ENCODE results near the gene PSMD7. TPM values are rescaled to one million over a fixed set of nuclear protein-coding genes. Genes with fewer than 3 reads are reported as not detected.

Gene PSMD7
- total and polyA plus RNA-seq, 2 donors (not counting 1 experiment from before 2014, with no cell fraction given), result 34.1 to 60.8 TPM

DNA sequence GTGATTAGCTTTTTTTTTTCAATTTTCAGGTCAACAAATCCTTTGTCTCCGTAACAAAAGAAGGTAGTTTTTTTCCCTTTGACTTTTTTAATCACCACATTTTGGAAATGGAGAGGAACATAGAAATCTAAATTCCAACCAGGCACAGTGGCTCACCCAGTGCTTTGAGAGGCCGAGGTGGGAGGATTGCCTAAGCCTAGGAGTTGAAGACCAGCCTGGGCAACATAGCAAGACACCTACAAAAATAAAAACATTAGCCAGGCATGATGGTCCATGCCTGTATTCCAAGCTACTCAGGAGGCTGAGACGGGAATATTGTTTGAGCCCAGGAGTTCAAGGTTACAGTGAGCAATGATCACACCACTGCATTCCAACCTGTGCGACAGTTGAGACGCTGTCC is 5.7 kb downstream of the PSMD7 start:
- Mint-ChIP-seq H3K4me3 (no peak overlapping the region), H3K9me3 (ENCODE audit: insufficient read depth) (no peaks in the 10 kb centered on the region), H3K27ac (no peak overlapping the region), H3K4me1 (peaks cover 10% of the 10 kb centered on the region), H3K27me3 (no peaks in the 10 kb centered on the region)
- TF ChIP-seq, protein P1, sequence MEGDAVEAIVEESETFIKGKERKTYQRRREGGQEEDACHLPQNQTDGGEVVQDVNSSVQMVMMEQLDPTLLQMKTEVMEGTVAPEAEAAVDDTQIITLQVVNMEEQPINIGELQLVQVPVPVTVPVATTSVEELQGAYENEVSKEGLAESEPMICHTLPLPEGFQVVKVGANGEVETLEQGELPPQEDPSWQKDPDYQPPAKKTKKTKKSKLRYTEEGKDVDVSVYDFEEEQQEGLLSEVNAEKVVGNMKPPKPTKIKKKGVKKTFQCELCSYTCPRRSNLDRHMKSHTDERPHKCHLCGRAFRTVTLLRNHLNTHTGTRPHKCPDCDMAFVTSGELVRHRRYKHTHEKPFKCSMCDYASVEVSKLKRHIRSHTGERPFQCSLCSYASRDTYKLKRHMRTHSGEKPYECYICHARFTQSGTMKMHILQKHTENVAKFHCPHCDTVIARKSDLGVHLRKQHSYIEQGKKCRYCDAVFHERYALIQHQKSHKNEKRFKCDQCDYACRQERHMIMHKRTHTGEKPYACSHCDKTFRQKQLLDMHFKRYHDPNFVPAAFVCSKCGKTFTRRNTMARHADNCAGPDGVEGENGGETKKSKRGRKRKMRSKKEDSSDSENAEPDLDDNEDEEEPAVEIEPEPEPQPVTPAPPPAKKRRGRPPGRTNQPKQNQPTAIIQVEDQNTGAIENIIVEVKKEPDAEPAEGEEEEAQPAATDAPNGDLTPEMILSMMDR (IDR thresholded peaks at IDR 0.05), result no peak
- TF ChIP-seq EZH2 (IDR thresholded peaks at IDR 0.05; ENCODE audit: borderline replicate concordance, insufficient read depth, low read depth, low read length, poor library complexity, severe bottlenecking), result no peak
- Histone ChIP-seq H3K27me3 (replicated peaks in 1 of 4; ENCODE audit: control extremely low read depth in 1 of 4, control insufficient read depth in 3 of 4, insufficient read depth in 4 of 4, low read length in 3 of 4) (no peaks in the 10 kb centered on the region), H3K36me3 (replicated peaks in 1 of 2; ENCODE audit: control extremely low read depth in 1 of 2, control insufficient read depth in 1 of 2, extremely low read depth in 1 of 2, insufficient read depth in 2 of 2, low read length in 1 of 2) (peaks cover 12 to 86% of the 10 kb centered on the region in 2 experiments), H3K79me2 (ENCODE audit: control insufficient read depth, insufficient read depth, low read length) (peaks cover 26% of the 10 kb centered on the region), H4K20me1 (ENCODE audit: control insufficient read depth, insufficient read depth, low read length, poor library complexity, severe bottlenecking) (peaks cover 12% of the 10 kb centered on the region), H3K4me2 (replicated peaks; ENCODE audit: low read depth, low read length, poor library complexity, severe bottlenecking) (no peak overlapping the region), H2AFZ (ENCODE audit: insufficient read depth, low read depth, low read length, poor library complexity, severe bottlenecking) (no peak overlapping the region), H3K4me1 (ENCODE audit: control insufficient read depth in 2 of 2, insufficient read depth in 2 of 2, low read length in 2 of 2) (peaks cover 12 to 13% of the 10 kb centered on the region in 2 donors), H3K27ac (ENCODE audit: low read length in 2 of 2) (no peak overlapping the region), H3K9ac (ENCODE audit: low read length) (no peak overlapping the region), H3K4me3 (ENCODE audit: control extremely low read depth in 1 of 5, extremely low read depth in 1 of 5, insufficient read depth in 1 of 5, low read depth in 2 of 5, low read length in 4 of 5) (no peak overlapping the region), H3K9me3 (ENCODE audit: control extremely low read depth in 1 of 3, control insufficient read depth in 2 of 3, insufficient read depth in 1 of 3, low read length in 2 of 3) (no peaks in the 10 kb centered on the region)
- WGBS (ENCODE audit: insufficient coverage), result 100% methylated on average over 1 of the region's 5 CpGs
- ChIA-PET POLR2A (no interaction called here), CTCF (interaction anchor here (1.0 to 1.4 kb wide), 2 partner anchors 9 to 12 kb away, joined by 3 to 5 read pairs; no protein-coding TSS in a partner anchor)
- DNase-seq, result no peak
- intact Hi-C loops (cut with micrococcal nuclease), result no loop called here
- ATAC-seq (ENCODE audit: low read depth), result no peak

DNA sequence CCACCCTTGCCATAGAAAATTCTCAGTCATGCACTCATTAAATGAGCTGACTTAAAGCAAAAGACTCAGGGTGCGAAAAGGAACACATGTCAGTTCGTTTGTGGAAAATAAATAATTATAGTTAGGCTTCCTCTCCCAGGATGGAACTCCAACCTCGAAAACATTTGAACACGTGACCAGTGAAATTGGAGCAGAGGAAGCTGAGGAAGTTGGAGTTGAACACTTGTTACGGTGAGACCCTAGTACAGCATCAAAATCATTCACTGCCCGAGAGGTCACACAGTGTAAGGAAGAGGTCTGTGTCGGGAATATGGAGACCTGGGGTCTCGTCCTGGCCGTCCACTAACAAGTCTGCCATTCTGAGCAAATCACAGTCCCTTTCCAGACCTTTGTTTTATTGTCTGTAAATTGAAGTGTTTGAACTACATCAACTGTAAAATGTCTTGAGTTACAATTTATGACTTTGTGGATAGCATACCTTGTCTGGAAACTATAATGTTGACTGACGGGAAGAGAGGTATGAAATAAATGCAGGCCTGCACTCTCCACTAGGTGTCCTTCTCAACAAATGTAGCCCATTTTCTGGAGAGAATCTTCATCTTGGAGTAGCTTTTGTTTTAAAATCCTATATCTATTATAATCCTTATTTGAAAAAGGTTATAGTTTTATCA is 7.7 kb downstream of the PSMD7 start:
- Histone ChIP-seq H3K4me2 (replicated peaks; ENCODE audit: low read depth, low read length, poor library complexity, severe bottlenecking) (no peak overlapping the region), H3K27ac (ENCODE audit: low read length in 2 of 2) (no peak overlapping the region), H3K9ac (ENCODE audit: low read length) (no peak overlapping the region), H3K4me3 (ENCODE audit: control extremely low read depth in 1 of 5, extremely low read depth in 1 of 5, insufficient read depth in 1 of 5, low read depth in 2 of 5, low read length in 4 of 5) (no peak overlapping the region), H3K36me3 (replicated peaks in 1 of 2; ENCODE audit: control extremely low read depth in 1 of 2, control insufficient read depth in 1 of 2, extremely low read depth in 1 of 2, insufficient read depth in 2 of 2, low read length in 1 of 2) (peaks cover 14 to 76% of the 10 kb centered on the region in 2 experiments), H3K27me3 (replicated peaks in 1 of 4; ENCODE audit: control extremely low read depth in 1 of 4, control insufficient read depth in 3 of 4, insufficient read depth in 4 of 4, low read length in 3 of 4) (no peaks in the 10 kb centered on the region), H3K79me2 (ENCODE audit: control insufficient read depth, insufficient read depth, low read length) (peaks cover 7% of the 10 kb centered on the region), H3K4me1 (ENCODE audit: control insufficient read depth in 2 of 2, insufficient read depth in 2 of 2, low read length in 2 of 2) (no peaks in the 10 kb centered on the region), H2AFZ (ENCODE audit: insufficient read depth, low read depth, low read length, poor library complexity, severe bottlenecking) (no peak overlapping the region), H3K9me3 (ENCODE audit: control extremely low read depth in 1 of 3, control insufficient read depth in 2 of 3, insufficient read depth in 1 of 3, low read length in 2 of 3) (no peaks in the 10 kb centered on the region), H4K20me1 (ENCODE audit: control insufficient read depth, insufficient read depth, low read length, poor library complexity, severe bottlenecking) (peaks cover 5% of the 10 kb centered on the region)
- Mint-ChIP-seq H3K4me1 (peaks cover 2% of the 10 kb centered on the region), H3K9me3 (ENCODE audit: insufficient read depth) (no peaks in the 10 kb centered on the region), H3K4me3 (no peak overlapping the region), H3K27ac (no peak overlapping the region), H3K27me3 (no peaks in the 10 kb centered on the region)
- DNase-seq (no peak), ATAC-seq (ENCODE audit: low read depth) (no peak)
- intact Hi-C loops (cut with micrococcal nuclease), result no loop called here
- TF ChIP-seq, protein P1 (IDR thresholded peaks at IDR 0.05), result no peak
- no peak for TF ChIP-seq EZH2 (IDR thresholded peaks at IDR 0.05; ENCODE audit: borderline replicate concordance, insufficient read depth, low read depth, low read length, poor library complexity, severe bottlenecking)
- ChIA-PET CTCF (interaction anchor here (0.6 kb wide), 1 partner anchor 321 kb away, joined by 3 read pairs; no protein-coding TSS in a partner anchor), POLR2A (no interaction called here)
- 85% methylated on average over 4 of the region's 10 CpGs for WGBS (ENCODE audit: insufficient coverage)

All from B cell (primary cell).